ENCODE results near the gene F2. TPM values are rescaled to one million over a fixed set of nuclear protein-coding genes. Genes with fewer than 3 reads are reported as not detected.
"Not testable (repeated sequence)": the region's sequence is repeated elsewhere in the genome, so short reads cannot be mapped to it uniquely, and the experiment has no call there.

F2 gene
- total RNA-seq, 1 donor from 2014 or later = 1,408 TPM

GRCh38 chr11:46711303-46711702, 7.7 kb upstream of the F2 start:
- DNase-seq (ENCODE audit: low spot score) = no peak
- peak; percentile 34 for ATAC-seq

GRCh38 chr11:46712874-46713576, 6.0 kb upstream of the F2 start:
- DNase-seq (ENCODE audit: low spot score) = no peak
- no peak for ATAC-seq

GRCh38 chr11:46717825-46718154, 1.2 kb upstream of the F2 start:
- not testable (repeated sequence) for ATAC-seq; DNase-seq (ENCODE audit: low spot score)

- peak; percentile 78 for ATAC-seq
- peak; percentile 98 for DNase-seq (ENCODE audit: low spot score)
Measured at GRCh38 chr11:46718155-46719019, 626 bp upstream of the F2 start.

- DNase-seq (ENCODE audit: low spot score) (no peak), ATAC-seq (no peak)
Measured at GRCh38 chr11:46719543-46720218, 668 bp downstream of the F2 start.

- DNase-seq (ENCODE audit: low spot score) = no peak
- ATAC-seq = no peak
Measured at GRCh38 chr11:46721286-46721685, 2.3 kb downstream of the F2 start.

GRCh38 chr11:46722566-46723358, 3.7 kb downstream of the F2 start:
- DNase-seq (ENCODE audit: low spot score) (no peak), ATAC-seq (no peak)

- DNase-seq (ENCODE audit: low spot score) = no peak
- ATAC-seq = no peak
Measured at GRCh38 chr11:46723359-46723680, 4.3 kb downstream of the F2 start.

GRCh38 chr11:46724088-46724487, 5.1 kb downstream of the F2 start:
- DNase-seq (ENCODE audit: low spot score) (no peak), ATAC-seq (peak; percentile 41)

- DNase-seq (ENCODE audit: low spot score) = no peak
- ATAC-seq = no peak
Measured at GRCh38 chr11:46725338-46726205, 6.6 kb downstream of the F2 start.

GRCh38 chr11:46726206-46726862, 7.3 kb downstream of the F2 start:
- DNase-seq (ENCODE audit: low spot score) = no peak
- ATAC-seq = peak; percentile 3

- no peak for ATAC-seq
- no peak for DNase-seq (ENCODE audit: low spot score)
Measured at GRCh38 chr11:46727952-46728658, 9.1 kb downstream of the F2 start.

GRCh38 chr11:46728659-46729040, 9.6 kb downstream of the F2 start:
- ATAC-seq (no peak), DNase-seq (ENCODE audit: low spot score) (no peak)

- ATAC-seq (peak; percentile 7), DNase-seq (ENCODE audit: low spot score) (no peak)
Measured at GRCh38 chr11:46729110-46730027, 10.4 kb downstream of the F2 start.

GRCh38 chr11:46731545-46731944, 12.5 kb downstream of the F2 start:
- no peak for ATAC-seq
- DNase-seq (ENCODE audit: low spot score) = no peak

- ATAC-seq (no peak), DNase-seq (ENCODE audit: low spot score) (no peak)
Measured at GRCh38 chr11:46733234-46733633, 14.2 kb downstream of the F2 start.

GRCh38 chr11:46736146-46736545, 17.1 kb downstream of the F2 start:
- ATAC-seq = no peak
- DNase-seq (ENCODE audit: low spot score) = no peak

GRCh38 chr11:46736615-46737014, 17.6 kb downstream of the F2 start:
- ATAC-seq = peak; percentile 40
- DNase-seq (ENCODE audit: low spot score) = no peak
